Activated CD4-positive, CD25-positive, alpha-beta regulatory T cell treated with anti-CD3 and anti-CD28 coated beads, Interleukin-2, amount 50 U/mL, for 16 hours (primary cell): ENCODE results near the gene SETBP1.

Experiments
- DNase-seq: peaks from one replicate; pipeline ENCODE4 v3.0.0-alpha.2; 2020; ENCODE audit warnings: low read depth, low spot score

Gene SETBP1

GRCh38 chr18:44968336-44968735 is 287.6 kb downstream of the SETBP1 start:
- DNase-seq, result no peak

DNA sequence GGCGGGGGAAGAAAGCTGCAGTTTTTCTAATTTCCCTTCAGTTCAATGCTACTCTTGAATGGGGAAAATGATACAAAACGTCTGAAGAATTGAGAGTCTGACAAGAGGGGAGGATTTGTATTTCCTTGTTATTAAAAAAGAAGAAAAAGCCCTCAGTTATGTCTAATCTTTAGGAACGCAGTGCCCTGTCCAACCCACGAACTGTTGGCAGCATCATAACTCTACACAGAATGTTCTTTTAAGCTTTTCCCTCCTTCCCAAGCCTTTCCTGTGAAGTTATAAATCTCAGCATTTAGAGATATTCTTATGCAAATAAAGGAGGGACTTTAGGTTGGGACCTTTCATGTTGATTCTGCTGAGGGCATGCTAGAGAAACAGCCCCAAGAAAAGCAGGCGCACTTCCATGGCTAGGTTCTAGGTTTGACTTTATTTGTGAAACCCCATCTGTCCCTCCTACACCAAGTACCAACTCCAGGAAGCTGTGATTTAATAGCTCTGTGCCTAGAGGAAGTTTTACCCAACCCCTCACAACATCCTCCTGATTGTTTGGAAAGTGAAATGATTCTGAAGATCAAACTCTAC is 288.6 kb downstream of the SETBP1 start:
- DNase-seq, result no peak

DNA sequence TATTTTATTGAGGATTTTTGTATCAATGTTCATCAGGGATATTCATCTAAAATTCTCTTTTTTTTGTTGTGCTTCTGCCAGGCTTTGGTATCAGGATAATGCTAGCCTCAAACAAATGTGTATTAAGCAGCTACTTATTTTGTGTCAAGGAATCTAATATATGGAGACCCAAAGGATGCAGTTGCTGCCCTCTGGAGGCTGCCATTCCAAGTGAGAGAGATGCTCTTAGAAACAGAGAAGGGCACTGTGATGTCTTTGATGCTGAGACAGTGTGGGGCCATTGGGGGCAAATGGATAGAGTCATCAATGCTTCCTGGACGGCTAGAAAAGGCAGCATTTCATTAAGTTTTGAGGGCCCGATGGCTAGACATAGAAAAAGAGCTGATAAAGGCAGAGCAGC is 292.6 kb downstream of the SETBP1 start:
- no peak for DNase-seq

DNA sequence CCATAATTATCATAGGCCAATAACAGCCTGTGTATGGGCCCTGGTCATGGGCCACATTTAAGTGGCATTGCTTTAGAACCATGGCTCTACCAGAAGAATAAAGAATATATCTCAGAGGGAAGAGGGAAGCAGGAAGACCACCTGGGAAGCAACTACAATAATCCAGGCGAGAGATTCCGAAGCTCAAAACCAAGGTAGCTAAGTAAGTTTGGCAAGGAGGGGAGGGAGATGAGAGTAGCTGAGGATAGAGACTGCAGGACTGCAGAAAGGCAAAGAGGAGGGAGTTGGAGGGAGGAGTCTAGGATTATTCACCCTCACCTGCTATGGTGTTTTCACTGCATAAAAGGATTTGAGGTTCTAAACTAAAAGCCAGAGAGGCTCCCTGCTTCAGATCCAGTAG is 293.5 kb downstream of the SETBP1 start:
- no peak for DNase-seq

DNA sequence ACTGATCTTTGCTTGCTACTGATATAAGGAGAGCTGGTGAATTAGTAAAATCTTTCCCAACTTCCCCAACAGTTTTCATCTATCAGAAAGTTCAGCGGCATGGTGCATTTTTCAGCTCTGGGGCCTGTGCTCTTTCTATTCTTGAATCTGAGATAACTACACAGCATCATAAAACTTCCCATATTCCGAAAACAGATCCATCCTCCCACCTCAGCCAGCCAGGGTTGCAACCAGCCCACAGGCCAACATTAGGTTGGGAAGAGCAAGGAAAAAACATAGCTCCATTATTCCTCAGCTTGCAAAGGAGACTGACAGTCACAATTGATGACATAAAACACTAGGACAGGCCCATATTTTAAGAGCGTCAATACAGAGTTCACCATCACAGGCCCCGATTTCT is 297.2 kb downstream of the SETBP1 start:
- no peak for DNase-seq

DNA sequence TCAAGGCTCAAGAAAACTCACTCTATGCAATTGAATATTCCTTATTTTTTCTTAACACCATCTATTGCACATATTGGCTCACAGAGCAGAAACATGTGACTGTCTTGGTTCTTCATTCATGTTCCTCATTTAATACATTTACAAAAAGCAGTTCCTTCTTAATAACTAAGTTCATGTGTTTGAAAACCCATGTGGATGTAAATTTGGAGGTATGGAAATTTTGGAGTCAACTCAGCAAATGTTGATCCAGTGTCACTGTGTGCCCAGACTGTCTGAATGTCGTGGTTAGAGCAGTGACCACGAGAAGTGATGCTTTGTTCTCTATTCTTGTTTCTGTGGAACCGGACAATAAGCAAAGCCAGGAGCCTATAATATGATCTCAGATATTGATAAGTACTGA is 299.1 kb downstream of the SETBP1 start:
- DNase-seq, result no peak

DNA sequence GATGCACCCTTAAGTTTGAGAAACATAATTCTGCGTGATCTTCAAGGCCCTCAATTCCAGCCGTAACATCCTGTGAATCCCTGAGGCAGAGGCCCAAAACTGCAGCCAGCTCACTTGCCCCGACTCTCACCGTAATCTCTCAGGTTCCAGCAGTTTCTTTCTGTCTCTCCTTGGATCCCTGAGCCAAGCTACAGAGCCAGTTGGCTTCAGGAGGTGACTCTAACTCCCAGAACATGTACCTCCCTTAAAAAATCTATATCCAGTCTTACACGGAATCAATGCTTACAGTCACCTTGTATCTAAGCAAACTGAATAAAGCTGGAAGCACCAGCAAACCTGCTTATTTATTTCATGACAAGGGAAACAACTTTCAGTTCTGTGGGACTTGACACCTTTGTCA is 300.4 kb downstream of the SETBP1 start:
- no peak for DNase-seq

DNA sequence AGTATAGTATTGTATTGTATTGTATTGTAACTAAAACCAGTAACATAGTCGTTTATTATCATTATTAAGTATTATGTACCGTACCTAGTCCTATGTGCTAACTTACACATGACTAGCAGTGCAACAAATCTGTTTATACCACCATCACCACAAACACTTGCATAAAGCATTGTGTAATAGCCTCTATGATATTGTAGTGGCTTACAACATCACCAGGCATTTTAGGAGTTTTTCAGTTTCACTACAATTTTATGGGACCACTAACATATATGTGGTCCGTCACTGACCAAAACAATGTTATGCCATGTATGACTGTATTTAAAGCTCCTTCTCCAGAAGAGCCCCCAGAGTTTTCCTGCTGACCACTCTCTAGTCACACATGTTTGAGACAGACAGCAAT is 306.2 kb downstream of the SETBP1 start:
- DNase-seq, result no peak

GRCh38 chr18:44987371-44987770 is 306.7 kb downstream of the SETBP1 start:
- DNase-seq, result no peak

GRCh38 chr18:44988821-44989587 is 308.3 kb downstream of the SETBP1 start:
- no peak for DNase-seq

GRCh38 chr18:44996261-44996660 is 315.6 kb downstream of the SETBP1 start:
- no peak for DNase-seq

DNA sequence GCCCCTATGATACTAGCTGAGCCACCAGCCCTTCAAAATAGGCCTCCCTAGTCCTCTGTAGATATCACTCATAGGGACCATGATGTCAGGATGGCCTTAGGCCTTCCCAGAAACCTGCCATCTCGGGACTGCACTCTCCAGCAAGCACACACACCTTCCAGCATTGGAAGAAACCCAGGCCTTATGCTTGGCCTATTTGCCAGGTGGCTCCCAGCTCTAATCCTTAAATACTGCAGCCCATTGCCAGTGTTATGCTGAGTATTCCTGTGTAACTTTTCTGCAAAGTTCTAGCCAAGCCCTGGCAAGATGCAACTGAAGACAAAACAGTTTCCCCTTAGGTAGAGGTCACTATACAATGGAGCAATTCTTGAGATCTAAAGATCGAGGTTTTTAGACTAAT is 316.5 kb downstream of the SETBP1 start:
- DNase-seq, result no peak

DNA sequence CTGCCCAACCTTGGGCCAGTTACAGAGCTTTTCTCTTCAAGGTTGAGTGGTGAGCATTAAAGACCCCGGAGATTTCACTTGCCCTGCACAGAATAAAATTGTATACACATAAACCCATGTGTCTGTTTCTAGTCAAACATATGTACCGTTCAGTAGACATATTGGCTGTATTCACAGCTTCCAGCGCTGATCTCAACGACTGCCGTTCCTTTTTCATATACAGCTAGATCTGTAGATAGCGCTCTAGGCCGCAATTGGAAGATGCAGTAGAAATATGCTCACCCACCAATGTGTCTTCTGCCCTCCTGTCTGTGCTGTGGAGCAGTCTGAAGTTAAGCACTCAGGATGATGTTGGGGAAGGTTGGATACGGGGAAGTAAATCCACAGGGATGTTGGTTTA is 317.7 kb downstream of the SETBP1 start:
- DNase-seq, result no peak

GRCh38 chr18:45004546-45005080 is 323.9 kb downstream of the SETBP1 start:
- DNase-seq, result no peak

DNA sequence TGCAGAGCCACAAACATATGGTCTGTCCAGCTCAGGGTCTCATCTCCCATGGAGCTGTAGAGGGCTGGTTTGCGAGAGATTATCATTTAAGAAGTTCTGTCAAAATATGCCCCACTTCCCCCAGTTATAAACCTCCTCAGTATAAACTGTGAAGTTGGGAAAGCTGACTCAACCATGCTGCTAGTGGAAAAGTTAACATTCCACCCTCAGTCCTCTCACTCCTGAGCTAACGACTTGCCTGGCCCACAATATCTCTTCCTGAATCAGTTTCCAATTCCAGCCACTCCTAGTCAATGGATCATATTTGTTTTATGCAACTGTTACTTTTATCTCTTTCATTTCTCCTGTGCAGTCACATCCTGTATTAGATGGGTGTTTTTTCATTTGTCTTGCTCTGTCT is 326.2 kb downstream of the SETBP1 start:
- no peak for DNase-seq

- DNase-seq, result no peak
Observed at GRCh38 chr18:45007531-45007930, 326.8 kb downstream of the SETBP1 start.

DNA sequence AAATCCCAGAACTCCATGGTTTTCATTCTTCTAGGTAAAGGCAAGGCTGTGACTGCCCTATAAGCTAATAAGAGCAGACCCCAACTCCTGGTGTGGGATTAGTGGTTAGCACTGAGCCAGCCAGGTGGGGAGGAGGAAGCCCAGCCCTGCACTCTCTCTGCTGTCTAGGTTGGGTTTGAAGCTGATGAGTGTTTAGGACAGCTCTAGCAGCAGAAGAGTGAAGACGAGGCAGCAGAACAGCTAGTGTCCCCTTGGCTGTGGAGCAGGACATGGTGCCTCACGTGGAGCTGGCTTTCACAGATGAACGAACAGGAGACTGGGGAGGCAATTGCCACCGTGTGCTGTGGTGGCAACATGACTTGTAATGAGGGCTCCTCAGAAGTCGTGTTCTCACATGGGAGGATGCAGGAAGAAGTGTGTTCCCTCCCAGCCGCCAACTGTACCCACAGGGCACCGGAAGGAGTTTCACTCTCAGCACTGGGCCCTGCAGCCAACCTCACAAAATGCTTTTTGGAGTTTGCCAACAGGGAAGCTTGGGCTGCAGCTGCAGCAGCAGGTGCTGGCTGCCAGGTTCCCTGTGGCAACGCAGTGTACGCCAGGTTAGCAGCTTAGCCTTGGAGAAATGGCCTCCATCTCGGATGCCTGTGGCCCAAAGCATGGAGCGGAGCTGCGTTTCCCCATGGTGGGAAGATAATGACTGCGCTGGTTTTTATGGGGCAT is 328.2 kb downstream of the SETBP1 start:
- no peak for DNase-seq

- no peak for DNase-seq
Observed at GRCh38 chr18:45009756-45010155, 329.1 kb downstream of the SETBP1 start.

GRCh38 chr18:45012286-45012685 is 331.6 kb downstream of the SETBP1 start:
- DNase-seq, result no peak

GRCh38 chr18:45014047-45014501 is 333.4 kb downstream of the SETBP1 start:
- DNase-seq, result no peak

GRCh38 chr18:45015788-45016128 is 335.1 kb downstream of the SETBP1 start:
- DNase-seq, result no peak

- no peak for DNase-seq
Observed at GRCh38 chr18:45019469-45019868, 338.8 kb downstream of the SETBP1 start.

DNA sequence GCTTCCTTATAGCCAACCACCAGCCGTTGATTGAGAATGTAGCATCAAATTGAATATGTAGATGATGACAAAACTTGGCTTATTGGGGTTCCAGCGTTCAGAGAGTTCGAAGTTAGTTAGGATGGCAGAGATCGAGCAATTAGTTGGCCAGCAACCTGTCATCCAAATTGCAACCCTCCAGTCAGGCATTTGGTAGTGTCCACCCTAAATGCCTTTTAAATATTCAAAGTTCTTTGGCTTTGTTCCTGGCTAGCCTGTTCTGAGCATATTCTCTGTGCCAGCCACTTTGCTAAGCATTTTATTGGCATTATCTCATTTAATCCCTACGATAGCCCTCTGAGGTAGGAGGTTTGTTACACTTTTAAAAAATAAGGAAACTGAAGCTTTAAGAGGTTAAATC is 342.8 kb downstream of the SETBP1 start:
- no peak for DNase-seq
